ENCODE measurements around the gene PRKAG3.

DNA sequence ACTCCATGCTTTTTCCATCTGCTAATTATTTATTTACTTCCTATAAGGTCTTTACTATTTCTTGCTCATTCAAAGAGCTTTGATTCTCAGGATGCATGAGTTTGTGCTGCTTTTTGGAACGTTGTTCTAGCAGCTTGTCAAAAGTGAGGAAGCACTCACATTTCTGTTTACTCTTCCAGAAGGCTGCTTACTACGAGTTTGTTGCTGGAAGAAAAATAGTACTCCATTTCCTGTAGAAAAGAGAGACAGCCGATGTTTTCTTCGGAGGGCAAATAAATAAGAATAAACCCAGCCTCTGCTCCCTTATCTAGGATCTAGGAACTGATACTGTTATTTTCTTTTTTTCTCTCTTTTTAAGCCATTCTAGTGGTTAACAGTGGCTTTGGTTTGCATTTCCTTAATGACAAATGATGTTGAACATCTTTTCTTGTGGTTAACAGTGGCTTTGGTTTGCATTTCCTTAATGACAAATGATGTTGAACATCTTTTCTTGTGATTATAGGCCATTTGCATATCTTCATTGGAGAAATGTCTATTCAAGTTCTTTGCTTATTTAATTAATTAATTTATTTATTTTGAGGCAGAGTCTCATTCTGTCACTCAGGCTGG lies 29.1 kb downstream of the PRKAG3 start:
- TF ChIP-seq, protein P1, sequence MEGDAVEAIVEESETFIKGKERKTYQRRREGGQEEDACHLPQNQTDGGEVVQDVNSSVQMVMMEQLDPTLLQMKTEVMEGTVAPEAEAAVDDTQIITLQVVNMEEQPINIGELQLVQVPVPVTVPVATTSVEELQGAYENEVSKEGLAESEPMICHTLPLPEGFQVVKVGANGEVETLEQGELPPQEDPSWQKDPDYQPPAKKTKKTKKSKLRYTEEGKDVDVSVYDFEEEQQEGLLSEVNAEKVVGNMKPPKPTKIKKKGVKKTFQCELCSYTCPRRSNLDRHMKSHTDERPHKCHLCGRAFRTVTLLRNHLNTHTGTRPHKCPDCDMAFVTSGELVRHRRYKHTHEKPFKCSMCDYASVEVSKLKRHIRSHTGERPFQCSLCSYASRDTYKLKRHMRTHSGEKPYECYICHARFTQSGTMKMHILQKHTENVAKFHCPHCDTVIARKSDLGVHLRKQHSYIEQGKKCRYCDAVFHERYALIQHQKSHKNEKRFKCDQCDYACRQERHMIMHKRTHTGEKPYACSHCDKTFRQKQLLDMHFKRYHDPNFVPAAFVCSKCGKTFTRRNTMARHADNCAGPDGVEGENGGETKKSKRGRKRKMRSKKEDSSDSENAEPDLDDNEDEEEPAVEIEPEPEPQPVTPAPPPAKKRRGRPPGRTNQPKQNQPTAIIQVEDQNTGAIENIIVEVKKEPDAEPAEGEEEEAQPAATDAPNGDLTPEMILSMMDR (IDR thresholded peaks at IDR 0.05) = no peak
- TF ChIP-seq POLR2A (IDR thresholded peaks at IDR 0.05) (no peak), POLR2AphosphoS5 (IDR thresholded peaks at IDR 0.05) (no peak)
